ENCODE data around the gene SLC16A1. TPM values are rescaled to one million over a fixed set of nuclear protein-coding genes. Genes with fewer than 3 reads are reported as not detected.

Gene SLC16A1
- total RNA-seq, 1 donor from 2014 or later, result 113 TPM

- H3K4me3 Mint-ChIP-seq, result no peak overlapping the region
Observed at GRCh38 chr1:112981426-112981825, 25.4 kb upstream of the SLC16A1 start.

DNA sequence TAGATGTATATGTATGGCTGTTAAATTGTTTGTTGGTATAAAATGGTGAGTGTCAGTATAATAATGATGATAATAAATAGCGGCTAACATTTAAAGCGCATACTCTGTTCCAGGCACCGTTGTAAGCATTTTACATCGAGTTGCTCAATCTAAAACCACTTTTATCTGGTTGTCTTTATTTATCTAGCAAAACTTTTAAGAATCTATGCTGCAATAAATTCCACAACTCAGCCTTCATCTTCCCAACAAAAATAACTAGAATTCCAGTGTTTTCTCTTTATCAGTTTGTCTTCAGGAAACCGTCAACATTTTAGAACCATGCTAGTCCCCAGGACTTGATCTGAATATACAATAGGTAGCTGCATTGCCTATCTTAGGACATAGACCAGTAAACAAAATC, 19.3 kb upstream of the SLC16A1 start:
- H3K4me3 Mint-ChIP-seq, result no peak overlapping the region
- H3K36me3 Mint-ChIP-seq (ENCODE audit: low read depth), result peaks cover 14% of the 10 kb centered on the region
- no peak overlapping the region for H3K27ac Mint-ChIP-seq (ENCODE audit: unreplicated experiment)
- no peaks in the 10 kb centered on the region for H3K9me3 Mint-ChIP-seq
- H3K4me1 Mint-ChIP-seq, result no peaks in the 10 kb centered on the region
- TF ChIP-seq, protein P1, sequence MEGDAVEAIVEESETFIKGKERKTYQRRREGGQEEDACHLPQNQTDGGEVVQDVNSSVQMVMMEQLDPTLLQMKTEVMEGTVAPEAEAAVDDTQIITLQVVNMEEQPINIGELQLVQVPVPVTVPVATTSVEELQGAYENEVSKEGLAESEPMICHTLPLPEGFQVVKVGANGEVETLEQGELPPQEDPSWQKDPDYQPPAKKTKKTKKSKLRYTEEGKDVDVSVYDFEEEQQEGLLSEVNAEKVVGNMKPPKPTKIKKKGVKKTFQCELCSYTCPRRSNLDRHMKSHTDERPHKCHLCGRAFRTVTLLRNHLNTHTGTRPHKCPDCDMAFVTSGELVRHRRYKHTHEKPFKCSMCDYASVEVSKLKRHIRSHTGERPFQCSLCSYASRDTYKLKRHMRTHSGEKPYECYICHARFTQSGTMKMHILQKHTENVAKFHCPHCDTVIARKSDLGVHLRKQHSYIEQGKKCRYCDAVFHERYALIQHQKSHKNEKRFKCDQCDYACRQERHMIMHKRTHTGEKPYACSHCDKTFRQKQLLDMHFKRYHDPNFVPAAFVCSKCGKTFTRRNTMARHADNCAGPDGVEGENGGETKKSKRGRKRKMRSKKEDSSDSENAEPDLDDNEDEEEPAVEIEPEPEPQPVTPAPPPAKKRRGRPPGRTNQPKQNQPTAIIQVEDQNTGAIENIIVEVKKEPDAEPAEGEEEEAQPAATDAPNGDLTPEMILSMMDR (conservative IDR thresholded peaks at IDR 0.05), result no peak
- DNase-seq (ENCODE audit: low read depth, low spot score), result no peak
- H3K27me3 Mint-ChIP-seq (ENCODE audit: low read depth), result no peaks in the 10 kb centered on the region

More at GRCh38 chr1:112981426-112981825, 25.4 kb upstream of the SLC16A1 start:
- no peak overlapping the region for H3K27ac Mint-ChIP-seq (ENCODE audit: unreplicated experiment)
- no peak for DNase-seq (ENCODE audit: low read depth, low spot score)
- no peaks in the 10 kb centered on the region for H3K9me3 Mint-ChIP-seq
- H3K36me3 Mint-ChIP-seq (ENCODE audit: low read depth), result no peaks in the 10 kb centered on the region
- no peaks in the 10 kb centered on the region for H3K27me3 Mint-ChIP-seq (ENCODE audit: low read depth)
- TF ChIP-seq, protein P1 (conservative IDR thresholded peaks at IDR 0.05), result no peak
- H3K4me1 Mint-ChIP-seq, result peaks cover 3% of the 10 kb centered on the region

DNA sequence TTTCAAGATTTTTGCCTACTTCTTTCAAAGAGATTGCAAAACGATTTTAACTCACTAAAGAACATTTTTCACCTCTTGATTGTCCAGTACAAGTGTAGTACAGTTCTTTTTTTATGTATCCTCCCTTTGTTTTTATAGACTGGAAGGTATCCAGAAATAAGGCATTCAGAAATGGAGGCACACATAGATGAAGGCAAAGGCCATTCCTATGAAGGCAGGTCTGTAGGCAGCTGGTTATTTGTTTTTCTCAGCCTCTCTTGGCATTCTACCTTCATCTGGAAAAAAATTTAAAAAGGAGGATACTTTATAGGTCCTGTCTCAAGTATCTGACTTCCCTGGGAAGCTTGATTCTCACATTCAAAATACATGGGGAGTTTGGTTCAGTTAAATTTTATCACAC, 18.6 kb upstream of the SLC16A1 start:
- H3K4me1 Mint-ChIP-seq, result no peaks in the 10 kb centered on the region
- peaks cover 17% of the 10 kb centered on the region for H3K36me3 Mint-ChIP-seq (ENCODE audit: low read depth)

DNA sequence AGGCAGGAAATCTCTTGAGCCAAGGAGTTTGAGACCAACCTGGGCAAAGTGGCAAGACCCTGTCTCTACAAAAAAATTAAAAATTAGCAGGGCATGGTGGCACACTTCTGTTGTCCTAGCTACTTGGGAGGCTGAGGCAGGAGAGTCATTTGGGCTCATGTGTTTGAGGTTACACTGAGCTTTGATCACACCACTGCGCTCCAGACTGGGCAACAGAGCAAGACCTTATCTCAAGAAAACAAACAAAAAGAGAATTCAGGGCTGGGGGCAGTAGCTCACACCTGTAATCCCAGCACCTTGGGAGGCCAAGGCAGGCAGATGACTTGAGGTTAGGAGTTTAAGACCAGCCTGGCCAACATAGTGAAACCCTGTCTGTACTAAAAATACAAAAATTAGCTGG, 17.8 kb upstream of the SLC16A1 start:
- H3K36me3 Mint-ChIP-seq (ENCODE audit: low read depth), result peaks cover 17% of the 10 kb centered on the region
- no peaks in the 10 kb centered on the region for H3K27me3 Mint-ChIP-seq (ENCODE audit: low read depth)
- no peak overlapping the region for H3K4me3 Mint-ChIP-seq
- no peaks in the 10 kb centered on the region for H3K9me3 Mint-ChIP-seq
- no peak for DNase-seq (ENCODE audit: low read depth, low spot score)
- H3K4me1 Mint-ChIP-seq, result no peaks in the 10 kb centered on the region
- TF ChIP-seq, protein P1 (conservative IDR thresholded peaks at IDR 0.05), result no peak
- H3K27ac Mint-ChIP-seq (ENCODE audit: unreplicated experiment), result no peak overlapping the region

More for the DNA sequence above, 18.6 kb upstream of the SLC16A1 start:
- Mint-ChIP-seq H3K27ac (ENCODE audit: unreplicated experiment) (no peak overlapping the region), H3K9me3 (no peaks in the 10 kb centered on the region), H3K27me3 (ENCODE audit: low read depth) (no peaks in the 10 kb centered on the region), H3K4me3 (no peak overlapping the region)
- DNase-seq (ENCODE audit: low read depth, low spot score), result no peak
- TF ChIP-seq, protein P1 (conservative IDR thresholded peaks at IDR 0.05), result no peak

DNA sequence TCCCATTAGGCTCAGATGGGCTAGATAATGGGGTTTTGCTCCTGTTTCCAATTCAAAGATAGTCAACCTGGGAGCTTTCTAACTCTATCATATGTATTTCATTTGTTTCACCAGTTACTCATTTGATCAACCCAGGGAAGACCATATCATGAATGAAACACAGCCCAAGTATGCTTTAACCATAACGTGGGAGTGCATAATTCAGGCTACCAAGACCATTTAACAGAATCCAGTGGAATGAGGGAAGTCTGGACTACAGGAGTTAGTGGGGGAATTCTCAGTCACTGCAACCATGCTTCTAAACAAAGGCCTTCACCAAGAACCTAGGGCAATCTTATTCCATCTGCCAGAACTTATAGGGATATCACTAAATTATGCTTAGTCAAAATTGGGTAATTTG, 15.0 kb upstream of the SLC16A1 start:
- Mint-ChIP-seq H3K9me3 (no peaks in the 10 kb centered on the region), H3K27me3 (ENCODE audit: low read depth) (no peaks in the 10 kb centered on the region), H3K36me3 (ENCODE audit: low read depth) (peaks cover 27% of the 10 kb centered on the region), H3K4me1 (no peaks in the 10 kb centered on the region), H3K27ac (ENCODE audit: unreplicated experiment) (no peak overlapping the region), H3K4me3 (no peak overlapping the region)
- TF ChIP-seq, protein P1 (conservative IDR thresholded peaks at IDR 0.05), result no peak
- no peak for DNase-seq (ENCODE audit: low read depth, low spot score)

- no peaks in the 10 kb centered on the region for H3K27me3 Mint-ChIP-seq (ENCODE audit: low read depth)
- H3K36me3 Mint-ChIP-seq (ENCODE audit: low read depth), result peaks cover 30% of the 10 kb centered on the region
- TF ChIP-seq, protein P1 (conservative IDR thresholded peaks at IDR 0.05), result no peak
- no peak overlapping the region for H3K27ac Mint-ChIP-seq (ENCODE audit: unreplicated experiment)
- no peak for DNase-seq (ENCODE audit: low read depth, low spot score)
- H3K4me3 Mint-ChIP-seq, result no peak overlapping the region
- H3K9me3 Mint-ChIP-seq, result no peaks in the 10 kb centered on the region
- H3K4me1 Mint-ChIP-seq, result peaks cover 16% of the 10 kb centered on the region
Observed at GRCh38 chr1:112964347-112964746, 8.4 kb upstream of the SLC16A1 start.

Data from neural crest cell (in vitro differentiated cells).